C4-2B (cell line): ENCODE results near the gene PDZD2.

Experiments used
- CTCF ChIP-seq: fragments of 450-650 bp; conservative IDR thresholded peaks from 2 replicates; pipeline ENCODE4 v1.5.1; 2017; ENCODE audit warnings: mild to moderate bottlenecking
- ZFX ChIP-seq: fragments of 450-650 bp; IDR thresholded peaks from 2 replicates; pipeline ENCODE4 v1.6.1; 2017

- TF ChIP-seq CTCF, result no peak
- no peak for TF ChIP-seq ZFX
These were observed 455.8 kb downstream of the PDZD2 start for GRCh38 chr5:32094691-32095090.
